ENCODE data around the gene LRRC10B.
"Not testable (repeated sequence)": the region's sequence is repeated elsewhere in the genome, so short reads cannot be mapped to it uniquely, and the experiment has no call there.

Gene LRRC10B

DNA sequence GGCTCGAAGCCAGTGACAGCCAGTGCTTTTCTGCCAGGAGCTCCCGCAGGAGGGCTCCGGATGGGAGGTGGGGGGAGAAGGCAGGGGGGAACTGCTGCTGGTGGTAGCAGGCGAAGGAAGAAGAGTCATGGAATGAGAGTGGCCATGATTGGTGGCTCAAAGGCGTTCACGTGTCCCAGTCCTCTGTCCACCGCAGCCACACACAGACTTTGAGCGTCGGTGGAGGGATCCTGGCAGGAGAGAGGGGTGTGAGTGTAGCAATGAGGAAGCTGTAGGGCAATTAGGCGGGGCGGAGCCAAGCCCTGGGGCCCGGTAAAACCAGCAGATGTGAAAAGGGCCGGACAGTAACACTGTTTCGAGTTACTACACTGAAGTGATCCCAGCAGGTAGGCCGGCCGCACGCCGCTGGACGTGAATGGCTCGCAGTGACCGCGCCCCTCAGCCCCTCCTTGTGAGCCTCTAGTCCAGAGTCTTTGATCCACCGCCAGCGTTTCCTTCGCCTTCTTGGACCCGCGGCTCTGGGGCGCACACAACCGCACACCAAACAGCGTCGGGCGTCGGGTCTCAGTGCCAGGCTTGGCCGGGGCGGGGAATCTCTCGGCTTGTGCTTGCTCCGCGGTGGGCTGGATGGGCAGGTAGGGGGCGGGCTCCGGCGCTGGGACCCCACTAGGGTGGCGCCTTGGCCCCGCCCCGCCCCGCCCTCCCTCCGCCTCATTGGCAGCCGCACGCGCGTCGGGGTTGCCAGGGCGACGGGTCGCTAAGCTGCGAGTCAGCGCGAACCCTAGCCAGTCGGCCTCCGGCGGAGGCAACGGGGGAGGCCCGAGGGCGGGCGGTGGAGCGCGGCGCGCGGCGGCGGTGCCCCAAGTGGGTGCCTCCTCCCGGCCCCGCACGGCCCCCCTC lies at the start of gene LRRC10B:
TSS of gene LRRC10B (plus strand) at position 788 of the 900 bp plus-strand sequence. CDS start 250 bp downstream, outside the sequence.
- no peaks in the 10 kb centered on the region for H3K36me3 ChIP-seq (ENCODE audit: insufficient read depth, low read length)
- H3K27me3 ChIP-seq (ENCODE audit: insufficient read depth, low read length): peaks cover 12% of the 10 kb centered on the region
- no peaks in the 10 kb centered on the region for H3K9me3 ChIP-seq (ENCODE audit: low read length)
- H3K4me1 ChIP-seq (ENCODE audit: insufficient read depth, low read length): peaks cover 65% of the 10 kb centered on the region
- no peak within 1 kb of the TSS for H2AFZ ChIP-seq (ENCODE audit: low read depth, low read length)
- H3K4me3 ChIP-seq (ENCODE audit: low read length): peak within 1 kb of the TSS; percentile 47

DNA sequence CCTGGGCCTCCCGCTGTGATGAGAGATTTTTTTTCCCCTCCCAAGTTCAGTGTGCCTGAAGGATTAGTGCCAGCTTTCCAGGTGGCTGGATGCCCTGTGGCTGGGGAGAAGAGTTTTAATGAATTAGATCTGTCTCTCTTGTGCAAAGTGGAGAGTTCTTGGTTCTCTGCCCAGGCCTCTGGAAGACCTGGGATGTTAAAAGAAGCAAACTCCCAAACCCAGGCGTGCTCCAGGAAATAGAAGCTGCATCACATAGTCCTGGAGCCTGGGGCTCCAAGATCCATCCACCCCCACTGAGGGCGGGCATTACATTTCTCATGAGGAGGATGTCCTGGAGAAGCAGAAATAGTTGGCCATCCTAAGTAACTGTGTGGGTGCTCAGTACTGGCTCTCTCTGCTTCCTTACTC lies 48.1 kb upstream of the LRRC10B start:
- H3K4me1 ChIP-seq (ENCODE audit: insufficient read depth, low read length): no peaks in the 10 kb centered on the region

GRCh38 chr11:61460986-61461385 lies 47.6 kb upstream of the LRRC10B start:
- Histone ChIP-seq H2AFZ (ENCODE audit: low read depth, low read length) (no peak overlapping the region), H3K9me3 (ENCODE audit: low read length) (no peaks in the 10 kb centered on the region), H3K4me1 (ENCODE audit: insufficient read depth, low read length) (no peaks in the 10 kb centered on the region), H3K4me3 (ENCODE audit: low read length) (no peak overlapping the region), H3K36me3 (ENCODE audit: insufficient read depth, low read length) (peaks cover 10% of the 10 kb centered on the region), H3K27me3 (ENCODE audit: insufficient read depth, low read length) (no peaks in the 10 kb centered on the region)

More for the DNA sequence above, 48.1 kb upstream of the LRRC10B start:
- H3K4me3 ChIP-seq (ENCODE audit: low read length): no peak overlapping the region
- H3K9me3 ChIP-seq (ENCODE audit: low read length): no peaks in the 10 kb centered on the region
- peaks cover 13% of the 10 kb centered on the region for H3K36me3 ChIP-seq (ENCODE audit: insufficient read depth, low read length)
- H3K27me3 ChIP-seq (ENCODE audit: insufficient read depth, low read length): no peaks in the 10 kb centered on the region
- H2AFZ ChIP-seq (ENCODE audit: low read depth, low read length): no peak overlapping the region

DNA sequence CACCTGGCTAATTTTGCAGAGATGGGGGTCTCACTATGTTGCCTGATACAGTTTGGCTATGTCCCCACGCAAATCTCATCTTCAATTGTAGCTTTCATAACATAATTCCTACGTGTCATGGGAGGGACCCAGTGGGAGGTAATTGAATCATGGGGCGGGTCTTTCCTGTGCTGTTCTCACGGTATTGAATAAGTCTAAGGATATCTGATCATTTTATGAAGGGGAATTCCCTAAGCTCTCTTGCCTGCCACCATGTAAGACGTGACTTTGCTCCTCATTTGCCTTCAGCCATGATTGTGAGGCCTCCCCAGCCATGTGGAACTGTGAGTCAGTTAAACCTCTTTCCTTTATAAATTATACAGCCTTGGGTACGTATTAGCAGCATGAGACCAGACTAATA lies 40.9 kb upstream of the LRRC10B start:
- not testable (repeated sequence) for H3K4me1 ChIP-seq (ENCODE audit: insufficient read depth, low read length); H3K9me3 ChIP-seq (ENCODE audit: low read length); H3K4me3 ChIP-seq (ENCODE audit: low read length); H2AFZ ChIP-seq (ENCODE audit: low read depth, low read length); H3K27me3 ChIP-seq (ENCODE audit: insufficient read depth, low read length)
- peaks cover 20% of the 10 kb centered on the region for H3K36me3 ChIP-seq (ENCODE audit: insufficient read depth, low read length)

- no peaks in the 10 kb centered on the region for H3K9me3 ChIP-seq (ENCODE audit: low read length)
- H3K4me3 ChIP-seq (ENCODE audit: low read length): no peak overlapping the region
- H3K4me1 ChIP-seq (ENCODE audit: insufficient read depth, low read length): no peaks in the 10 kb centered on the region
- peaks cover 24% of the 10 kb centered on the region for H3K36me3 ChIP-seq (ENCODE audit: insufficient read depth, low read length)
- no peak overlapping the region for H2AFZ ChIP-seq (ENCODE audit: low read depth, low read length)
- no peaks in the 10 kb centered on the region for H3K27me3 ChIP-seq (ENCODE audit: insufficient read depth, low read length)
These were observed 40.5 kb upstream of the LRRC10B start for GRCh38 chr11:61468002-61468401.

DNA sequence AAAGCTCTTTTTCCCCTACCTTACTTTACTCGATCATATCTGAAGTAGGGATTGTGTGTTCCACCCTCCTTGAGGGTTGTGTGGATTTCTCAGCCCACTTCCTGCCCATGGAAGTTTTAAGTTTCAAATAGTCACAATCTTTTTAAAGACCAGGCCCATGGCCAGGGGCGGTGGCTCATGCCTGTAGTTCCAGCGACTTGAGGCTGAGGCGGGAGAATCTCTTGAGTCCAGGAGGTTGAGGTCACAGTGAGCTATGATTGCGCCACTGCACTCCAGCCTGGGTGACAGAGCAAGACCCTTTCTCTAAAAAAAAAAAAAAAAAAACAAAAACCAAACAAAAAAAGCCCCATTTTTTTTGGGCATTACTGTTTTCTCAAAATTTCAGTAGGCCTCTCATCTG lies 36.3 kb upstream of the LRRC10B start:
- no peaks in the 10 kb centered on the region for H3K27me3 ChIP-seq (ENCODE audit: insufficient read depth, low read length)
- H3K4me1 ChIP-seq (ENCODE audit: insufficient read depth, low read length): no peaks in the 10 kb centered on the region
- H2AFZ ChIP-seq (ENCODE audit: low read depth, low read length): no peak overlapping the region
- H3K4me3 ChIP-seq (ENCODE audit: low read length): no peak overlapping the region
- no peaks in the 10 kb centered on the region for H3K9me3 ChIP-seq (ENCODE audit: low read length)
- peaks cover 24% of the 10 kb centered on the region for H3K36me3 ChIP-seq (ENCODE audit: insufficient read depth, low read length)

DNA sequence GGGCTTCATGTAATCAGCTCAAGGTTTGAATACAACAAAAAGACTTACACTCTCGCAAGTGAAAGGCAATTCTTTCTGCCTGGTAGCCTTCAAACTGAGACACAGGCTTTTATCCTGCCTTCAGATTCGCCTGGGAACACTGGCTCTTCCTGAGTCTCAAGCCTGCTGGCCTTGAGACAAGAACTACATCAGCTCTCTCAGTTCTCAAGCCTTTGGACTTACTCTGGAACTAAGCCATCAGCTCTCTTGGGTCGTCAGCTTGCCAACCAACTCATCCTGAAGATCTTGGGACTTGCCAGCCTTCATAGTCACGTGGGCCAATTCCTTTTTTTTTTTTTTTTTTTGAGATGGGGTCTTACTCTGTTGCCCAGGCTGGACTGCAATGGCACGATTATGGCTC lies 35.7 kb upstream of the LRRC10B start:
- peaks cover 23% of the 10 kb centered on the region for H3K36me3 ChIP-seq (ENCODE audit: insufficient read depth, low read length)
- no peak overlapping the region for H2AFZ ChIP-seq (ENCODE audit: low read depth, low read length)
- no peak overlapping the region for H3K4me3 ChIP-seq (ENCODE audit: low read length)

DNA sequence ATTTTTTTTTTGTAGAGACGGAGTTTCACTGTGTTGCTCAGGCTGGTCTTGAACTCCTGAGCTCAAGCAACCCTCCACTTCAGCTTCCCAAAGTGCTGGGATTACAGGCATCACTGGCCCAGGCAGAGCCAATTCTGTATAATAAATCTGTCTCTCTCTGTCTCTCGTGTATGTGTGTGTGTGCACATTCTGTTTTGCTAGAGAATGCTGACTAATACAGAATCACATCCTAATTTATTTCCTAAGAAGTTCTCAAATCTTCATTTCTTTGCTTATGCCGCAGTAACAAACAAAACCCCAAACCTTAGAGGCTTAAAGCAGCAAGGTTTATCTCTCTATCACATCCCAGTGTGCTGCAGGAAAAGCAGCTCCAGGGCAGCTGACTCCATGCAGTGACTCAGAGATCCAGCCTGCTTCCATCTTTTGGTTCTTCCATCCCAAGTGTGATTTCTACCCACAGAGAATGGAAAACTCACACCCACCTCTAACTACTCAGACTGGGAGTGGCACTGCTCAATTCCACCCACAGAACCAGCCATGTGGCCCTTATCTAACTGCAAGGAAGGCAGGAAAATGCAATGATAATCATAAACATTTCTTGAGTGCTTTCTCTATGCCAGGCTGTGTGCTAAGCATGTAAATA lies 35.1 kb upstream of the LRRC10B start:
- H2AFZ ChIP-seq (ENCODE audit: low read depth, low read length): no peak overlapping the region
- H3K27me3 ChIP-seq (ENCODE audit: insufficient read depth, low read length): no peaks in the 10 kb centered on the region
- peaks cover 17% of the 10 kb centered on the region for H3K36me3 ChIP-seq (ENCODE audit: insufficient read depth, low read length)
- H3K4me3 ChIP-seq (ENCODE audit: low read length): no peak overlapping the region
- H3K4me1 ChIP-seq (ENCODE audit: insufficient read depth, low read length): peaks cover 5% of the 10 kb centered on the region
- H3K9me3 ChIP-seq (ENCODE audit: low read length): no peaks in the 10 kb centered on the region

More for the DNA sequence above, 35.7 kb upstream of the LRRC10B start:
- Histone ChIP-seq H3K27me3 (ENCODE audit: insufficient read depth, low read length) (no peaks in the 10 kb centered on the region), H3K4me1 (ENCODE audit: insufficient read depth, low read length) (peaks cover 2% of the 10 kb centered on the region), H3K9me3 (ENCODE audit: low read length) (no peaks in the 10 kb centered on the region)

DNA sequence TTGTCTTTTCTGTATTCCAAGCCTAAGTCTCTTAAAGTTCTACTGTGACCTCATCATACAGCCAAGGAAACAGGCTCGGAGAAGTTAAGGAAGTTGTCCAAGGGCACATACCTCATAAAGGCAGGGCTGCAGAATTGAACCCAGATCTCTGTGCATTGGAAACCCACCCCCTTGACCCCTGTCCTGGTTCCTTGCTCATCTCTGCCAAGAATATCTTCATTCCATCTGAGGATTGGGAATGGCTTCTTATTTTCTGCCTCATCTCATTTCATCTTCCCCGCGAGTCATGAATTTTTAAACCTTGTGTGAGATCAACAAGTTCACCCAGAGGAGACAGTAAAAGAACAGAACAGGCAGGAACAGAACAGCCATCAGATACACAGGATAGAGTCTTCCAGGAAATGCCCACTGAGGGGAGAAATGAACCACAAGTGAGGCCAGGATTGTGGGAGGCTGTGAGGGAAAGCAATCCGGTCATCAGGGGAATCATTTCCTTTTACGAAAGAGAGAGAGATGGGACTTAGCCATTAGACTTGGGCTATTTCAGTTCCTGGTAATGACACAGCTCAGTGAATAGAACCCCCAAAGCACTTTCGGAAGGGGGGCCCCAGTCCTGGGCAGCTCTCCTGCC lies 34.4 kb upstream of the LRRC10B start:
- peaks cover 5% of the 10 kb centered on the region for H3K4me1 ChIP-seq (ENCODE audit: insufficient read depth, low read length)
- no peaks in the 10 kb centered on the region for H3K27me3 ChIP-seq (ENCODE audit: insufficient read depth, low read length)
- H3K9me3 ChIP-seq (ENCODE audit: low read length): no peaks in the 10 kb centered on the region
- H2AFZ ChIP-seq (ENCODE audit: low read depth, low read length): no peak overlapping the region
- no peak overlapping the region for H3K4me3 ChIP-seq (ENCODE audit: low read length)
- H3K36me3 ChIP-seq (ENCODE audit: insufficient read depth, low read length): peaks cover 15% of the 10 kb centered on the region

DNA sequence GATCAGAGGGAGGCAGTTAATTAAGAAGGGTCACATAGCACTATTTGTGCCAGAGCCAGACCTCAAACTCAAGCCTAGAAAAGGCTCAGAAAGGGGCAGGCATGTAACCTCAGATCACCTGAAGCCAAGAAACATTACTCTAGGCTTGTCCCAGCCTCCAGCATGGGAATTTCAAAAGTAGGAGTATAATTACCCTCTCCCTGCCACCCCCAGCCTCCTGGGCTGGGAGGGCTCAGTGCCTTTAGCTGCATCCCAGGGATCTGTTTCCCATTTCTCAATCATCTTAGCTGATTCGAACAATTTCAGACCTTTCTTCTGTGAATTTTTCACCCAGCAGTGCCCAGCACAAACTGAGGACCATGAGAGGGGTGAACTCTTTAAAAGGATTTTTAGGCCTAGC lies 33.1 kb upstream of the LRRC10B start:
- Histone ChIP-seq H3K36me3 (ENCODE audit: insufficient read depth, low read length) (peaks cover 15% of the 10 kb centered on the region), H3K27me3 (ENCODE audit: insufficient read depth, low read length) (no peaks in the 10 kb centered on the region), H3K9me3 (ENCODE audit: low read length) (no peaks in the 10 kb centered on the region), H2AFZ (ENCODE audit: low read depth, low read length) (no peak overlapping the region), H3K4me1 (ENCODE audit: insufficient read depth, low read length) (peaks cover 14% of the 10 kb centered on the region), H3K4me3 (ENCODE audit: low read length) (no peak overlapping the region)

DNA sequence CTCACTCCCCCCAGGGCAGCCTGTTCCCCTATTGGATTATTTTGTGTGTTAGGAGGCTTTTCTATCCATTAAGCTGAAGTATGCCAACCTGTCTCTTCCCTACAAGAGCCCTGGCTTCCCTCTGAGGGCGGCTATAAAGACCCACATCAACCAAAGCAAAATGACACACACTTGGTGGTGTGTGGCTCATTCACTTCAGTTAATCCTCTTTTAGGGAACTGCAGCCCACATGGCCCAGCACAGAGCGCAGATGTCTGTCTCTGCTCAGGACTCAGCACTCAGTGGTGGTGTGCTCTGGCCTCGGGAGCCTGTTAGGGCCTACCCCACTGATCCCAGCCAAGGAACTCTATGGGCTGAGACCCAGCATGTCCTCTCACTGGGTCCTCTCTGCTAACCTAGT lies 32.2 kb upstream of the LRRC10B start:
- Histone ChIP-seq H2AFZ (ENCODE audit: low read depth, low read length) (no peak overlapping the region), H3K27me3 (ENCODE audit: insufficient read depth, low read length) (no peaks in the 10 kb centered on the region), H3K36me3 (ENCODE audit: insufficient read depth, low read length) (peaks cover 9% of the 10 kb centered on the region), H3K9me3 (ENCODE audit: low read length) (no peaks in the 10 kb centered on the region), H3K4me3 (ENCODE audit: low read length) (no peak overlapping the region), H3K4me1 (ENCODE audit: insufficient read depth, low read length) (peaks cover 23% of the 10 kb centered on the region)

- H2AFZ ChIP-seq (ENCODE audit: low read depth, low read length): no peak overlapping the region
- no peaks in the 10 kb centered on the region for H3K27me3 ChIP-seq (ENCODE audit: insufficient read depth, low read length)
- peaks cover 9% of the 10 kb centered on the region for H3K36me3 ChIP-seq (ENCODE audit: insufficient read depth, low read length)
- H3K4me3 ChIP-seq (ENCODE audit: low read length): no peak overlapping the region
- H3K9me3 ChIP-seq (ENCODE audit: low read length): no peaks in the 10 kb centered on the region
- H3K4me1 ChIP-seq (ENCODE audit: insufficient read depth, low read length): peaks cover 31% of the 10 kb centered on the region
These were observed 31.4 kb upstream of the LRRC10B start for GRCh38 chr11:61477126-61477525.

DNA sequence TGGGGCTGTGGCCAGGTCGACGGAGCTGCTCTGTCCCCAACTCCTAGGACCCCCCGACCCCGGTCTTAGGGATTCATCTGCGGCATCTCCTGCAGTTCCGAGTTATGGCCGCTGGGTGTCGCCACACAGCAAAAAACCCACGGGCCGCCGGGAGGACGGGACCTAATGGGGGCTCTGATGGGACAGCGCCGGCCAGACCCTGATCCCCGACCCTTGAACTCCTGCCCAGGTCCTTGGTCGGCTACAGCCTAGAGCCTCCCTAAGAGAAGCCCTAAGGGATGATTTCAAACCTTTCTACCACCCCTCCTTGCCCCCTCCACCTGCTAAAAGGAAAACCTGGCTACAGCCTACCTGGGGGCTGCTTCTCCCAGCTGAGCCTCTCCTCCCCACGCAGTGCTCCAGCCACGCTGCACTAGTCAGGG lies 30.8 kb upstream of the LRRC10B start:
- no peak overlapping the region for H2AFZ ChIP-seq (ENCODE audit: low read depth, low read length)
- H3K4me3 ChIP-seq (ENCODE audit: low read length): no peak overlapping the region
- no peaks in the 10 kb centered on the region for H3K27me3 ChIP-seq (ENCODE audit: insufficient read depth, low read length)
- peaks cover 7% of the 10 kb centered on the region for H3K36me3 ChIP-seq (ENCODE audit: insufficient read depth, low read length)
- no peaks in the 10 kb centered on the region for H3K9me3 ChIP-seq (ENCODE audit: low read length)
- H3K4me1 ChIP-seq (ENCODE audit: insufficient read depth, low read length): peaks cover 35% of the 10 kb centered on the region
